Camera-type eye (tissue), 1 donor: ENCODE data around the gene ANKRD60. TPM values are rescaled to one million over a fixed set of nuclear protein-coding genes. Genes with fewer than 3 reads are reported as not detected.

Experiments used
- total RNA-seq: library from RNA; depleted of rRNA; stranded (reverse); fragments of >200 nt; gene quantifications from one replicate; pipeline ENCODE4 v1.2.3, GENCODE V29; 2014

Gene ANKRD60
- total RNA-seq, result not detected

DNA sequence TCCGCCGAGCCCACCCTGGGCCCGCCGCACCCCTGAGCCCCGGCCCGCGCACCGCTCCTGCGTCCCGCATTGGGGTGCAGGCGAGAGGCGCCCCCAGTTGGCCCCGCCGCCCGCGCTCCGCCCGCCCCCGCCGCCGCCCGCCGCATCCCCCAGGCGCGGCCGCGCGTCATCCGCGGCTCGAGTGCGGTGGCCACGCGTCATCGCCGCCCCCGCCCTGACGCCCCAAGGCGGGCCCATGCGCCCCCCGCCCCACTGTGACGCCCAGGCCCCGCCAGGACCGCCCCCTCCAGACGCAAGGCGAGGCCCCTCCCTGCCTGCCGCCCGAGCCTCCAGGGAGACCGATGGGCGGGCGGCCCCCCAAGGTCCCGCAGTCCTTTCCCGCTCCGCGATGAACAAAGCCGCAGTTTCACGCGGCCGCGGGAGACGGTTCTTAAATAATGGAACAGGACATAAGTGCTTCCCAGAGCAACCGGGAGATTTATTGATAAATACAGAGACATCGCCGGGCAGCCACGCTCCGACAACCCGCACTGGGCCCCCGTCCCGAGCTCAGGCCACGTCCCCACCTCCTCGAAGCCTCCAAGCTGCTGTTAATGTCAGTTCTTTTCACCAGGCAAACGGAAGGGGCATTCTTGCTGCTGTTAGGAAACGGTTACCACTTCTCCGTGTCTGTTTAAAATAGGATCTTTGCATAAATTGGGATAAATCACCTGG, at the start of gene ANKRD60:
Gene ANKRD60, minus strand, starts transcription at position 170 of the 714 bp plus-strand sequence. Its CDS starts 0 bp downstream, at position 170.

Other genes starting within 250 kb of the ANKRD60 start
- 22.5 TPM for gene RAB22A, start 81.1 kb upstream of the ANKRD60 start, total RNA-seq
- 37.8 TPM for gene VAPB, start 160.6 kb upstream of the ANKRD60 start, total RNA-seq